Measurements from ENCODE around the gene CENATAC.
"Not testable (repeated sequence)": the region's sequence is repeated elsewhere in the genome, so short reads cannot be mapped to it uniquely, and the experiment has no call there.

Gene CENATAC

DNA sequence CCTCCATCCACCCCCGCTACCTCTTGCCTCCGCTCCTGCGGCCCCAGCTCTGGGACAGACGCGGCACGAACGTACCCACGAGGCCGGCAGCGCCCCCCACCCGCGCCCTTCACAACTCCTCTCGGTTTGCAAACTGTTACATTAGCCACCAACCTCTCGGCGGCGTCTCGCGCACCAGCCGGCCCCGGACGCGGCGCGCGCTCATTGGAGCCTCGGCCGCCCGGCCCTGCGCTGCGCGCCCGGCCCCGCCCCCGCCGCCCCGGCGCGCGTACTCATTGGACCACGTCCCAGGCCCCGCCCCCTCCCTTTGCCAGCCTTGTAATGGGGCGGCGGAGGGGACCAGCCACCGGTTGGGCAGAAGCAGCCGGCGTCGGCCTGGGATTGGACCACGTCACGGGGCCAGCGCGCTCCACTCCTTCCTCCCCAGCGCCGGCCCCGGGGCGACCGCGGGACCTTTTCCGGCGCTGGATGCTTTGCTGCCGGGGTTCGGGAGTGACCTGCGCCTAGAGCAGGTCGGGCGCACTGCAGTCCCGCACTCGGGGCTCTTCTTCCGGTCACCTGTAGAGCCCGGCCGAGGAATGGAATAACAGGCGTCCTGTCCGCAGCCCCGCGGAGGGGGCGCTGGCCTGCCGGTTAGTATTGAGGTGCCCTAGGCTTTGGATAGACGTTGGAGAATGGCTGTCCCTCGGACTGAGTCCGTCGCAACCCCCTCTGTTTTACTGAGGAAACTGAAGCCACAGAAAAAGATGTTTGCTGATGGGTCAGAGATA is 59.2 kb downstream of the CENATAC start, which contains the start of gene HYOU1:
Gene HYOU1 (minus strand): TSS at position 206 of the 770 bp plus-strand sequence. CDS start 1,045 bp downstream, outside the sequence.
- TF ChIP-seq, protein P1, sequence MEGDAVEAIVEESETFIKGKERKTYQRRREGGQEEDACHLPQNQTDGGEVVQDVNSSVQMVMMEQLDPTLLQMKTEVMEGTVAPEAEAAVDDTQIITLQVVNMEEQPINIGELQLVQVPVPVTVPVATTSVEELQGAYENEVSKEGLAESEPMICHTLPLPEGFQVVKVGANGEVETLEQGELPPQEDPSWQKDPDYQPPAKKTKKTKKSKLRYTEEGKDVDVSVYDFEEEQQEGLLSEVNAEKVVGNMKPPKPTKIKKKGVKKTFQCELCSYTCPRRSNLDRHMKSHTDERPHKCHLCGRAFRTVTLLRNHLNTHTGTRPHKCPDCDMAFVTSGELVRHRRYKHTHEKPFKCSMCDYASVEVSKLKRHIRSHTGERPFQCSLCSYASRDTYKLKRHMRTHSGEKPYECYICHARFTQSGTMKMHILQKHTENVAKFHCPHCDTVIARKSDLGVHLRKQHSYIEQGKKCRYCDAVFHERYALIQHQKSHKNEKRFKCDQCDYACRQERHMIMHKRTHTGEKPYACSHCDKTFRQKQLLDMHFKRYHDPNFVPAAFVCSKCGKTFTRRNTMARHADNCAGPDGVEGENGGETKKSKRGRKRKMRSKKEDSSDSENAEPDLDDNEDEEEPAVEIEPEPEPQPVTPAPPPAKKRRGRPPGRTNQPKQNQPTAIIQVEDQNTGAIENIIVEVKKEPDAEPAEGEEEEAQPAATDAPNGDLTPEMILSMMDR (IDR thresholded peaks at IDR 0.05; ENCODE audit: control insufficient read depth, insufficient read depth, low read depth, low read length, missing control alignments): no peak
- H3K4me3 ChIP-seq (ENCODE audit: control insufficient read depth, low read depth, low read length): peak within 1 kb of the TSS; percentile 99
- DNase-seq (ENCODE audit: low read depth): peak; percentile 72

- DNase-seq (ENCODE audit: low read depth): not testable (repeated sequence)
Observed at GRCh38 chr11:119059128-119059527, 61.2 kb downstream of the CENATAC start.

GRCh38 chr11:119061256-119061655 is 63.3 kb downstream of the CENATAC start:
- H3K4me3 ChIP-seq (ENCODE audit: control insufficient read depth, low read depth, low read length): no peak overlapping the region
- DNase-seq (ENCODE audit: low read depth): no peak
- TF ChIP-seq, protein P1 (IDR thresholded peaks at IDR 0.05; ENCODE audit: control insufficient read depth, insufficient read depth, low read depth, low read length, missing control alignments): no peak

More at GRCh38 chr11:119059128-119059527, 61.2 kb downstream of the CENATAC start:
- H3K4me3 ChIP-seq (ENCODE audit: control insufficient read depth, low read depth, low read length): not testable (repeated sequence)

DNA sequence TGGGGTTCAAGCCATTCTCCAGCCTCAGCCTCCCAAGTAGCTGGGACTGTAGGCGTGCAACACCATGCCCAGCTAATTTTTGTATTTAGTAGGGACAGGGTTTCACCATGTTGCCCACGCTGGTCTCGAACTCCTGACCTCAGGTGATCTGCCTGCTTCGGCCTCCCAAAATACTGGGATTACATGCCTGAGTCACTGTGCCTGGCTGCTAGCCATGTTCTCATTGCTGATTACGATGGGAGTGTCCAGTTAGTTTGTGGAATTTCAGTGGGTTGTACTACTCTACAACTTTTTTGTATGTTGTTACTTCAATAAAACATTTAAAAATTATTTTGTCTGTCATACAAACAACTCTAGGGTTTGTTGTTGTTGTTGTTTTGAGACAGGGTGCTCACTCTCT is 64.8 kb downstream of the CENATAC start:
- TF ChIP-seq, protein P1 (IDR thresholded peaks at IDR 0.05; ENCODE audit: control insufficient read depth, insufficient read depth, low read depth, low read length, missing control alignments): no peak
- H3K4me3 ChIP-seq (ENCODE audit: control insufficient read depth, low read depth, low read length): no peak overlapping the region
- DNase-seq (ENCODE audit: low read depth): no peak

DNA sequence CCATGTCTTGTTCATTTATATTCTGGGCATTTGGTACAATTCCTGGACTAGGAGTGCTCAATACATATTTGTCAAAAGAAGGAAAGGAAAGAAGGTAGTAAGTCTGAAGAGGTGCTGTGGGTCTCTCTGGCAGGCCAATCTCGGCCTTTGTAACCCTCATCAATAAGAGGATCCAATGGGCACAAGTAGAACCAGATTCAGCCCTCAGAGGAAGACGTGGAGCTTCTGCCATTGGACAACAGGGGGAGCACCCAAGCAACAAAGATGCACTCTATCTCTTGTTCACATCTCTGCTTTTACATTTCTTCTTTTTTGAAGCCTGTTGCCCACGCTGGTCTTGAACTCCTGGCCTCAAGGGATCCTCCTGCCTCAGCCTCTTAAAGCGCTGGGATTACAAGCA is 67.4 kb downstream of the CENATAC start:
- H3K4me3 ChIP-seq (ENCODE audit: control insufficient read depth, low read depth, low read length): no peak overlapping the region
- TF ChIP-seq, protein P1 (IDR thresholded peaks at IDR 0.05; ENCODE audit: control insufficient read depth, insufficient read depth, low read depth, low read length, missing control alignments): peak; percentile 63
- DNase-seq (ENCODE audit: low read depth): no peak
